Astrocyte (in vitro differentiated cells and primary cell): ENCODE results near the gene IFT172.

Source experiments
- EZH2 ChIP-seq: IDR thresholded peaks from 2 replicates; pipeline ENCODE4 v1.6.1; 2012; ENCODE audit warnings: mild to moderate bottlenecking, low read length, inconsistent platforms; ENCODE audit not compliant: insufficient read depth
- TF ChIP-seq, protein P1 (sequence below): IDR thresholded peaks from 2 replicates; pipeline ENCODE4 v1.5.1; 2011; ENCODE audit warnings: low read depth, mild to moderate bottlenecking, inconsistent platforms, low read length, moderate library complexity; ENCODE audit not compliant: insufficient read depth

DNA sequence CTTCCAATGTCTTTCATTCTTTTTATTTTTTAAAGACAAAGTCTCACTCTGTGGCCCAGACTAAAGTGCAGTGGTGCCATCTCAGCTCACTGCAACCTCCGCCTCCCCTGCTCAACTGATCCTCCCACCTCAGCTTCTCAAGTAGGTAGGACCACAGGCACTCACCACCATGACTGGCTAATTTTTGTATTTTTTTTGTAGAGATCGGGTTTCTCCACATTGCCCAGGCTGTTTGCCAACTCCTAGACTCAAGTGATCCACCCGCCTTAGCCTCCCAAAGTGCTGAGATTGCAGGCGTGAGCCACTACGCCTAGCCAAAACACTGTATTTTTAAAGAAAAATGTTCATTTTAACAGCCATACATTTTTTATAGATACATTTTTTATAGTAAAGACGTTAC, 19.8 kb upstream of the IFT172 start:
- TF ChIP-seq, protein P1, sequence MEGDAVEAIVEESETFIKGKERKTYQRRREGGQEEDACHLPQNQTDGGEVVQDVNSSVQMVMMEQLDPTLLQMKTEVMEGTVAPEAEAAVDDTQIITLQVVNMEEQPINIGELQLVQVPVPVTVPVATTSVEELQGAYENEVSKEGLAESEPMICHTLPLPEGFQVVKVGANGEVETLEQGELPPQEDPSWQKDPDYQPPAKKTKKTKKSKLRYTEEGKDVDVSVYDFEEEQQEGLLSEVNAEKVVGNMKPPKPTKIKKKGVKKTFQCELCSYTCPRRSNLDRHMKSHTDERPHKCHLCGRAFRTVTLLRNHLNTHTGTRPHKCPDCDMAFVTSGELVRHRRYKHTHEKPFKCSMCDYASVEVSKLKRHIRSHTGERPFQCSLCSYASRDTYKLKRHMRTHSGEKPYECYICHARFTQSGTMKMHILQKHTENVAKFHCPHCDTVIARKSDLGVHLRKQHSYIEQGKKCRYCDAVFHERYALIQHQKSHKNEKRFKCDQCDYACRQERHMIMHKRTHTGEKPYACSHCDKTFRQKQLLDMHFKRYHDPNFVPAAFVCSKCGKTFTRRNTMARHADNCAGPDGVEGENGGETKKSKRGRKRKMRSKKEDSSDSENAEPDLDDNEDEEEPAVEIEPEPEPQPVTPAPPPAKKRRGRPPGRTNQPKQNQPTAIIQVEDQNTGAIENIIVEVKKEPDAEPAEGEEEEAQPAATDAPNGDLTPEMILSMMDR: no peak
- TF ChIP-seq EZH2: no peak
